ENCODE measurements around the gene CHST14. TPM values are rescaled to one million over a fixed set of nuclear protein-coding genes. Genes with fewer than 3 reads are reported as not detected.

The CHST14 gene, protein sequence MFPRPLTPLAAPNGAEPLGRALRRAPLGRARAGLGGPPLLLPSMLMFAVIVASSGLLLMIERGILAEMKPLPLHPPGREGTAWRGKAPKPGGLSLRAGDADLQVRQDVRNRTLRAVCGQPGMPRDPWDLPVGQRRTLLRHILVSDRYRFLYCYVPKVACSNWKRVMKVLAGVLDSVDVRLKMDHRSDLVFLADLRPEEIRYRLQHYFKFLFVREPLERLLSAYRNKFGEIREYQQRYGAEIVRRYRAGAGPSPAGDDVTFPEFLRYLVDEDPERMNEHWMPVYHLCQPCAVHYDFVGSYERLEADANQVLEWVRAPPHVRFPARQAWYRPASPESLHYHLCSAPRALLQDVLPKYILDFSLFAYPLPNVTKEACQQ
- total RNA-seq (2022; extraction: Qiagen RNA extraction), result 15.6 to 20.6 TPM (median 19.3 TPM) in 5 replicates

DNA sequence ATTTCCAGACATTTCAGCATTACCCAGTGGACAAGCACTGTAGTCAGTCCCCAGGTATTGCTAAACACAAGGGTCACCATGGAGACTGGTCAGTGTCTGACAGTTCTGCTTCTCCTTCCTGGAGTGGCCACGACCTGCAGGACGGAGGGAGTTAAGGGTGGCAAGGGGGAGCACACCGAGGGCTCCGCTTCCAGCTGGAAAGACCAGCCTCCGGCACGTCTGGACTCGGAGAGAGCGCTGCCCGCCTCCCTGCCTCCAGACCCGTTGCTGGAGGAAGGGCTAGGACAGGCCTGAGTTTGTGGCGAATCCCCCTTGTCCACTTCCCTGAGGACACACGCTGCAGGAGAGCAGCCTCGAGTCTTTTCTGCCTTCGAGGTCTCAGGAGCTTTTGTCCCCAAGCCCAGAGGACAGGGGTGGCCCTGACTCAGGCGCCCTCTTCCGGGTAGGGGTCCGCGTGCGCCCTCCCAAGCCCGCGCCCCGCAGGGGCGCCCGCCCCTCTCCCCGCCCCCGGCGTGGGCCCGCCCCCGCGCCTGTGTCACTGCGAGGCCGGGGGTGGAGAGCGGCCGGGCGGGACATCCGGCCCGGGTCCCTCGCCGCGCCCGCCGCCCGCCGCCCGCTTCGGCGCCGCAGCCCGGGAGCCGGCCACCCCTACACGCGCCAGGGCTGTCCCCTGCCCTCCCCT, at the start of gene CHST14:
CHST14 (plus strand) TSS at position 562 of the 682 bp plus-strand sequence. CDS start 230 bp downstream, outside the sequence.

DNA sequence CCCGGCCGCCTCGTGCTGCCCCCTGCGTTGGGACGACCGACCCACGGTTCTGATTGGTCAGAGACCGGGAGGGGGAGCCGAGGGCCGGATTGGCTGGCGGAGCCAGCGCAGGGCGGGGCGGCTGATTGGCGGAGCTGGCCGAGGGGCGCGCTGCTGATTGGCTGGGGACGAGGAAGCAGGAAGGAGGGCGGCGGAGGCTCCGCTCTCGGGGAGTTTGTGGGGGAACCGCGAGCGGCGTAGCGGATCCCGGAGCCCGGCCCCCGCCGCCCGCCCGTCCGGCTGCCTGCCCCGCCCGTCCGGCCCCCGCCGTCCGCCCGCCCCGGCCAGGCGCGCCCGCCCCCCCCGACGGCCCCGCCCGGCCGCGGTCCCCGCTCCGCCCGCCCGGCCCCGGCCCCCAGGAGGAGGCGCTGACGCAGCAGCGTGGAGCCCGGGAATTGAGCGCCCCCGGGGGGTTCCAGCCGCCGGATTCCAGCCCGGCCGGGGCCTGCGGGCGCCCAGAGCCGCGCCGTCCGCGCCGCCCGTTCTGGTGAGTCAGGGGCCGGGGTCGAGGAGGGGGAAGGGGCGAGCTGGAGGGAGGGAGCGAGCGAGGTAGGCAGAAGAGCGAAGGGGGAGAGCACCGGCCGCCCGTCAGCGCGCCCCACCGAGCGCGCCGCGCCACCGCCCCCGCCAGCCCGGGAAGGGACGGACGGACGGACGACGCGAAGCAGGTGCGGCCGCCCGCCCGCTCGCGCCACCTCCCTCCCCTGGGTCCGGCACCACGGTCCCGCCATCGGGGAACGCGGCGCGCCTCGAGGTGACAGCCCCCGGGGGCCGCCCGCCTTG, 29.8 kb upstream of the CHST14 start, which contains the start of gene BAHD1:
BAHD1 (plus strand) TSS at position 211 of the 822 bp plus-strand sequence. CDS start 17,512 bp downstream, outside the sequence.

Other genes starting within 250 kb of the CHST14 start
- gene PAK6, start 231.9 kb upstream of the CHST14 start, total RNA-seq (2022; extraction: Qiagen RNA extraction), result 0.17 to 0.45 TPM (median 0.29 TPM) in 5 replicates
- gene ANKRD63, start 187.9 kb upstream of the CHST14 start, total RNA-seq (2022; extraction: Qiagen RNA extraction), result 0.24 to 0.59 TPM (median 0.35 TPM) in 5 replicates
- gene PLCB2, start 163.0 kb upstream of the CHST14 start, total RNA-seq (2022; extraction: Qiagen RNA extraction), result 0.67 to 1.1 TPM (median 0.85 TPM) in 5 replicates
- gene INAFM2, start 147.3 kb upstream of the CHST14 start, total RNA-seq (2022; extraction: Qiagen RNA extraction), result 5.7 to 7.7 TPM (median 7.0 TPM) in 5 replicates
- gene CCDC9B, start 130.0 kb upstream of the CHST14 start, total RNA-seq (2022; extraction: Qiagen RNA extraction), result 16.5 to 23.1 TPM (median 21.6 TPM) in 5 replicates
- gene PHGR1, start 120.0 kb upstream of the CHST14 start, total RNA-seq (2022; extraction: Qiagen RNA extraction), result not detected in 5 replicates
- 1.1 to 2.2 TPM (median 1.9 TPM) in 5 replicates for gene DISP2, start 112.8 kb upstream of the CHST14 start, total RNA-seq (2022; extraction: Qiagen RNA extraction)
- 43.1 to 54.3 TPM (median 48.9 TPM) in 5 replicates for gene KNSTRN, start 88.3 kb upstream of the CHST14 start, total RNA-seq (2022; extraction: Qiagen RNA extraction)
- 12.3 to 14.0 TPM (median 12.8 TPM) in 5 replicates for gene IVD, start 65.2 kb upstream of the CHST14 start, total RNA-seq (2022; extraction: Qiagen RNA extraction)
- gene BAHD1, start 30.0 kb upstream of the CHST14 start, total RNA-seq (2022; extraction: Qiagen RNA extraction), result 11.0 to 12.9 TPM (median 11.7 TPM) in 5 replicates
- 13.0 to 21.9 TPM (median 14.0 TPM) in 5 replicates for gene CCDC32, start 94.1 kb downstream of the CHST14 start, total RNA-seq (2022; extraction: Qiagen RNA extraction)
- 12.1 to 15.4 TPM (median 14.7 TPM) in 5 replicates for gene RPUSD2, start 98.3 kb downstream of the CHST14 start, total RNA-seq (2022; extraction: Qiagen RNA extraction)
- 5.0 to 9.8 TPM (median 6.4 TPM) in 5 replicates for gene KNL1, start 123.3 kb downstream of the CHST14 start, total RNA-seq (2022; extraction: Qiagen RNA extraction)
- 17.6 to 20.1 TPM (median 18.0 TPM) in 5 replicates for gene RAD51, start 224.2 kb downstream of the CHST14 start, total RNA-seq (2022; extraction: Qiagen RNA extraction)